GM12878 (cell line): ENCODE measurements around the gene COL9A3. TPM values are rescaled to one million over a fixed set of nuclear protein-coding genes. Genes with fewer than 3 reads are reported as not detected.

Experiments used
- ATAC-seq: fragments of 200-7000 bp; cut with Tn5 transposase; 3 replicates; pipeline ENCODE4 v1.9.1; 2020; ENCODE audit warnings: mild to moderate bottlenecking, moderate library complexity
- BruUV-seq: library from RNA; stranded (reverse); fragments of 400-500 nt; replicated peaks from 2 replicates; lab custom pipeline; 2021; lab: Mats Ljungman, UMichigan
- CTCF ChIA-PET: fragments of 300-600 bp; sonication (Branson Sonifier 250); formaldehyde crosslinking; extraction: SDS; loops from one replicate; lab custom pipeline; 2021; ENCODE audit warnings: inconsistent platforms; lab: Yijun Ruan, JAX
- POLR2A ChIA-PET: fragments of 350-600 bp; formaldehyde crosslinking; extraction: SDS; loops from one replicate; lab custom pipeline; 2021; ENCODE audit warnings: inconsistent platforms; lab: Charles Lee
- RAD21 ChIA-PET: fragments of 300-600 bp; sonication (Branson Sonifier 250); formaldehyde crosslinking; loops from one replicate; lab custom pipeline; 2023; ENCODE audit warnings: antibody characterized with exemption; ENCODE audit not compliant: unreplicated experiment; lab: Charles Lee
- SMC1A ChIA-PET: fragments of 300-600 bp; sonication (Branson Sonifier 250); formaldehyde crosslinking; loops from one replicate; lab custom pipeline; 2023; ENCODE audit not compliant: unreplicated experiment, uncharacterized antibody; lab: Charles Lee
- DNase-seq: peaks from one replicate; pipeline ENCODE4 v3.0.0-alpha.2; 2011; ENCODE audit warnings: low read depth, low spot score
- FAIRE-seq: peaks from 3 replicates; lab custom pipeline; 2011; peaks lifted over from hg19 to GRCh38; lab: Jason Lieb, UNC
- H2AFZ ChIP-seq: 2 replicates; pipeline ENCODE4 v1.6.0; 2011; ENCODE audit warnings: low read depth, low read length, control low read depth; ENCODE audit not compliant: control insufficient read depth
- H3K27ac ChIP-seq: 2 replicates; pipeline ENCODE4 v1.5.1; 2011; ENCODE audit warnings: control low read depth; ENCODE audit not compliant: control insufficient read depth, insufficient read depth
- H3K27me3 ChIP-seq, 2 experiments: replicated peaks in 1 of 2; 2 replicates each; pipeline versions ENCODE4 v1.6.0 to v1.6.1; 2011; ENCODE audit warnings: low read length in 1 of 2; ENCODE audit not compliant: control insufficient read depth in 2 of 2, insufficient read depth in 2 of 2
- H3K36me3 ChIP-seq, 2 experiments: 2 replicates each; pipeline ENCODE4 v1.5.1; 2011; ENCODE audit warnings: low read length in 1 of 2; ENCODE audit not compliant: control insufficient read depth in 2 of 2, insufficient read depth in 2 of 2
- H3K4me1 ChIP-seq: 2 replicates; pipeline ENCODE4 v1.6.1; 2011; ENCODE audit warnings: mild to moderate bottlenecking, low read length, moderate library complexity, mixed read lengths; ENCODE audit not compliant: control insufficient read depth, insufficient read depth
- H3K4me2 ChIP-seq: 2 replicates; pipeline ENCODE4 v1.6.0; 2011; ENCODE audit warnings: control low read depth; ENCODE audit not compliant: control insufficient read depth, insufficient read depth
- H3K4me3 ChIP-seq: fragments of 200-600 bp; sonication (generic); 2 replicates; pipeline ENCODE4 v1.5.1; 2016
- H3K79me2 ChIP-seq: 2 replicates; pipeline ENCODE4 v1.6.0; 2011; ENCODE audit warnings: low read length; ENCODE audit not compliant: control insufficient read depth, insufficient read depth
- H3K9ac ChIP-seq: 2 replicates; pipeline ENCODE4 v1.8.0; 2011; ENCODE audit warnings: low read length, control low read depth, mixed read lengths; ENCODE audit not compliant: control insufficient read depth, insufficient read depth
- H3K9me3 ChIP-seq: replicated peaks from 3 replicates; pipeline ENCODE4 v1.5.1; 2011; ENCODE audit warnings: mild to moderate bottlenecking, low read length; ENCODE audit not compliant: control insufficient read depth, insufficient read depth
- H4K20me1 ChIP-seq: 2 replicates; pipeline ENCODE4 v1.6.0; 2011; ENCODE audit not compliant: control insufficient read depth, insufficient read depth
- BACH1 ChIP-seq: fragments of 450-650 bp; IDR thresholded peaks from 2 replicates; pipeline ENCODE4 v1.6.1; 2017; ENCODE audit warnings: mild to moderate bottlenecking, borderline replicate concordance
- NRF1 ChIP-seq: conservative IDR thresholded peaks from 2 replicates; pipeline ENCODE4 v1.6.1; 2011; ENCODE audit warnings: mild to moderate bottlenecking, low read depth, low read length, improper control_type of control experiment
- ZNF217 ChIP-seq: fragments of 450-650 bp; IDR thresholded peaks from 2 replicates; pipeline ENCODE4 v1.6.1; 2017; ENCODE audit warnings: antibody characterized with exemption, mild to moderate bottlenecking
- WGBS: methylation state at CpG from one replicate; pipeline ENCODE4 v1.1.6; 2016; ENCODE audit warnings: low lambda C conversion rate; ENCODE audit not compliant: insufficient replicate concordance, insufficient coverage; ENCODE audit errors: missing lambda C conversion rate; 5-methylcytosine and 5-hydroxymethylcytosine counted together
- in situ Hi-C: fragments of 300-500 bp; cut with MboI; formaldehyde crosslinking; loops from 9 replicates; pipeline ENCODE4 v1.14.3; 2018; ENCODE audit warnings: mixed read lengths
- intact Hi-C: fragments of 100-400 bp; cut with micrococcal nuclease; formaldehyde crosslinking; loops from one replicate; pipeline ENCODE4 v1.14.2; 2022; ENCODE audit not compliant: unreplicated experiment
- polyA plus RNA-seq, 11 experiments: library from polyadenylated mRNA; depleted of rRNA in 4 of 11; unstranded in 6 of 11; stranded (reverse) in 5 of 11; fragments of >200 nt; fragmentation: Nextera tagmentation in 4 of 11; fragmentation: Illumina TruSeq in 1 of 11; extraction: Ambion mirVana in 4 of 11; extraction: Trizol in 1 of 11; gene quantifications; 1 replicate in 1 of 11; 2 replicates in 10 of 11; pipeline versions ENCODE4 v1.2.1 to v1.2.3, GENCODE V29; 2011 to 2016; ENCODE audit warnings: inconsistent platforms in 2 of 11, missing spikeins in 2 of 11, low read depth in 1 of 11
- total RNA-seq, 4 experiments: library from RNA; depleted of rRNA in 3 of 4; stranded (reverse); fragments of >200 nt in 3 of 4; fragmentation: Illumina TruSeq in 1 of 4; extraction: Trizol in 1 of 4; gene quantifications; 2 replicates each; pipeline versions ENCODE4 v1.2.1 to v1.2.3, GENCODE V29; 2013 to 2021
- TF ChIP-seq, protein P1 (sequence below): fragments of 450-650 bp; IDR thresholded peaks from 2 replicates; pipeline ENCODE4 v1.6.1; 2017; ENCODE audit warnings: low read depth, mild to moderate bottlenecking, moderate library complexity
- TF ChIP-seq, protein P2 (sequence below): IDR thresholded peaks from 2 replicates; pipeline ENCODE4 v1.6.1; 2011; ENCODE audit warnings: low read depth, mild to moderate bottlenecking, low read length, moderate library complexity, borderline replicate concordance; ENCODE audit errors: extremely low read depth
- TF ChIP-seq, protein P3 (sequence below): fragments of 450-650 bp; IDR thresholded peaks from 2 replicates; pipeline ENCODE4 v1.6.1; 2017; ENCODE audit warnings: borderline replicate concordance
- TF ChIP-seq, protein P4 (sequence below): fragments of 450-650 bp; IDR thresholded peaks from 2 replicates; pipeline ENCODE4 v1.6.1; 2017; ENCODE audit warnings: mild to moderate bottlenecking, moderate library complexity

Gene COL9A3
- total and polyA plus RNA-seq, 10 of the 15 experiments (the other 5 are each of a cell fraction or from before 2014, with no cell fraction given), result 0.09 to 1.7 (median 0.63) TPM; not detected in 1

DNA sequence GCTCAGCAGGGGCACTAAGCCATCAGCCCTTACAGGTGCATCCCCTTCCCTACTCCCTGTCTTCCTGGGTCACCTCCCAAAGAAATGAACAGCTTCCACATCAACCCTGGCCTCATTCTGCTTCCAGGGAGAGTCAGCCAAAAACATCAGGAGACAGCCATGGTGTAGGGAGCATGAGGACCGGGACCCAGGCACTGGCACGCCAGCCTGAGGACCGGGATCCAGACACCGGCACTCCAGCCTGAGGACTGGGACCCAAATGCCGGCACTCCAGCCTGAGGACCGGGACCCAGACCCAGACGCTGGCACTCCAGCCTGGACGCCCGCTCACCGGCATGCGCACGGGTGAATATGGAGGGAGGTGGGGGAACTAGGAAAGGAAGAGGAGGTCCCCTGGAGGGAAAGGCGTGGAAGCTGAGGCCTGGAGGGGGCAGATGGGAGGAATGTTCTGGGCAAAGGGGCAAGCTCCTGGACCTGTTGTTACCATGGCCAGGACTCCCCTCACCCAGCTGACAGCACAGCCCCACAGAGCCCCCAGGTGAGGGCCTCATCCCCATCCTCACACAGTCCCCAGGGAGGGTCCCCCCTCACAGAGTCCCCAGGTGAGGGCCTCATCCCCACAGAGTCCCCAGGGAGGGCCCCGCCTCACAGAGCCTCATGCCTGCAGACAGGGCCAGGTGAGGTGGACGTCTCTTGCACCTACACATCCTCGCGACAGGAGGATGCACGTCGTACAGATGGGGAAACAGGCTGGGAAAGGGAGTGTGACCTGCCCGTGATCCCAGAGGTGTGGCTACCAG, 46.5 kb upstream of the COL9A3 start:
- ChIA-PET POLR2A (interaction anchor here (0.6 kb wide), 1 partner anchor 23 kb away, joined by 5 read pairs; no protein-coding TSS in a partner anchor), SMC1A (no interaction called here), CTCF (no interaction called here), RAD21 (no interaction called here)
- no TSS peak for BruUV-seq
- TF ChIP-seq, protein P1, sequence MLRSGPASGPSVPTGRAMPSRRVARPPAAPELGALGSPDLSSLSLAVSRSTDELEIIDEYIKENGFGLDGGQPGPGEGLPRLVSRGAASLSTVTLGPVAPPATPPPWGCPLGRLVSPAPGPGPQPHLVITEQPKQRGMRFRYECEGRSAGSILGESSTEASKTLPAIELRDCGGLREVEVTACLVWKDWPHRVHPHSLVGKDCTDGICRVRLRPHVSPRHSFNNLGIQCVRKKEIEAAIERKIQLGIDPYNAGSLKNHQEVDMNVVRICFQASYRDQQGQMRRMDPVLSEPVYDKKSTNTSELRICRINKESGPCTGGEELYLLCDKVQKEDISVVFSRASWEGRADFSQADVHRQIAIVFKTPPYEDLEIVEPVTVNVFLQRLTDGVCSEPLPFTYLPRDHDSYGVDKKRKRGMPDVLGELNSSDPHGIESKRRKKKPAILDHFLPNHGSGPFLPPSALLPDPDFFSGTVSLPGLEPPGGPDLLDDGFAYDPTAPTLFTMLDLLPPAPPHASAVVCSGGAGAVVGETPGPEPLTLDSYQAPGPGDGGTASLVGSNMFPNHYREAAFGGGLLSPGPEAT, result no peak
- TF ChIP-seq BACH1, result no peak
- no peak for TF ChIP-seq ZNF217
- TF ChIP-seq, protein P2, sequence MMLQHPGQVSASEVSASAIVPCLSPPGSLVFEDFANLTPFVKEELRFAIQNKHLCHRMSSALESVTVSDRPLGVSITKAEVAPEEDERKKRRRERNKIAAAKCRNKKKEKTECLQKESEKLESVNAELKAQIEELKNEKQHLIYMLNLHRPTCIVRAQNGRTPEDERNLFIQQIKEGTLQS, result no peak
- no peak for TF ChIP-seq NRF1
- TF ChIP-seq, protein P3, sequence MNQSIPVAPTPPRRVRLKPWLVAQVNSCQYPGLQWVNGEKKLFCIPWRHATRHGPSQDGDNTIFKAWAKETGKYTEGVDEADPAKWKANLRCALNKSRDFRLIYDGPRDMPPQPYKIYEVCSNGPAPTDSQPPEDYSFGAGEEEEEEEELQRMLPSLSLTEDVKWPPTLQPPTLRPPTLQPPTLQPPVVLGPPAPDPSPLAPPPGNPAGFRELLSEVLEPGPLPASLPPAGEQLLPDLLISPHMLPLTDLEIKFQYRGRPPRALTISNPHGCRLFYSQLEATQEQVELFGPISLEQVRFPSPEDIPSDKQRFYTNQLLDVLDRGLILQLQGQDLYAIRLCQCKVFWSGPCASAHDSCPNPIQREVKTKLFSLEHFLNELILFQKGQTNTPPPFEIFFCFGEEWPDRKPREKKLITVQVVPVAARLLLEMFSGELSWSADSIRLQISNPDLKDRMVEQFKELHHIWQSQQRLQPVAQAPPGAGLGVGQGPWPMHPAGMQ, result no peak
- TF ChIP-seq, protein P4, sequence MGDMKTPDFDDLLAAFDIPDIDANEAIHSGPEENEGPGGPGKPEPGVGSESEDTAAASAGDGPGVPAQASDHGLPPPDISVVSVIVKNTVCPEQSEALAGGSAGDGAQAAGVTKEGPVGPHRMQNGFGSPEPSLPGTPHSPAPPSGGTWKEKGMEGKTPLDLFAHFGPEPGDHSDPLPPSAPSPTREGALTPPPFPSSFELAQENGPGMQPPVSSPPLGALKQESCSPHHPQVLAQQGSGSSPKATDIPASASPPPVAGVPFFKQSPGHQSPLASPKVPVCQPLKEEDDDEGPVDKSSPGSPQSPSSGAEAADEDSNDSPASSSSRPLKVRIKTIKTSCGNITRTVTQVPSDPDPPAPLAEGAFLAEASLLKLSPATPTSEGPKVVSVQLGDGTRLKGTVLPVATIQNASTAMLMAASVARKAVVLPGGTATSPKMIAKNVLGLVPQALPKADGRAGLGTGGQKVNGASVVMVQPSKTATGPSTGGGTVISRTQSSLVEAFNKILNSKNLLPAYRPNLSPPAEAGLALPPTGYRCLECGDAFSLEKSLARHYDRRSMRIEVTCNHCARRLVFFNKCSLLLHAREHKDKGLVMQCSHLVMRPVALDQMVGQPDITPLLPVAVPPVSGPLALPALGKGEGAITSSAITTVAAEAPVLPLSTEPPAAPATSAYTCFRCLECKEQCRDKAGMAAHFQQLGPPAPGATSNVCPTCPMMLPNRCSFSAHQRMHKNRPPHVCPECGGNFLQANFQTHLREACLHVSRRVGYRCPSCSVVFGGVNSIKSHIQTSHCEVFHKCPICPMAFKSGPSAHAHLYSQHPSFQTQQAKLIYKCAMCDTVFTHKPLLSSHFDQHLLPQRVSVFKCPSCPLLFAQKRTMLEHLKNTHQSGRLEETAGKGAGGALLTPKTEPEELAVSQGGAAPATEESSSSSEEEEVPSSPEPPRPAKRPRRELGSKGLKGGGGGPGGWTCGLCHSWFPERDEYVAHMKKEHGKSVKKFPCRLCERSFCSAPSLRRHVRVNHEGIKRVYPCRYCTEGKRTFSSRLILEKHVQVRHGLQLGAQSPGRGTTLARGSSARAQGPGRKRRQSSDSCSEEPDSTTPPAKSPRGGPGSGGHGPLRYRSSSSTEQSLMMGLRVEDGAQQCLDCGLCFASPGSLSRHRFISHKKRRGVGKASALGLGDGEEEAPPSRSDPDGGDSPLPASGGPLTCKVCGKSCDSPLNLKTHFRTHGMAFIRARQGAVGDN, result no peak
- in situ Hi-C loops (no loop called here), intact Hi-C loops (no loop called here)
- Histone ChIP-seq H3K4me3 (no peak overlapping the region), H3K27ac (no peak overlapping the region), H3K4me1 (no peaks in the 10 kb centered on the region), H4K20me1 (no peaks in the 10 kb centered on the region), H3K27me3 (no peaks in the 10 kb centered on the region; a peak in 2 of 4 replicates), H3K9ac (no peak overlapping the region), H2AFZ (no peak overlapping the region), H3K9me3 (no peaks in the 10 kb centered on the region), H3K4me2 (no peak overlapping the region), H3K36me3 (no peaks in the 10 kb centered on the region), H3K79me2 (no peaks in the 10 kb centered on the region)
- no peak for ATAC-seq
- no peak for FAIRE-seq
- WGBS, result 45% methylated on average over 20 of the region's 20 CpGs
- DNase-seq, result no peak
